T-helper 17 cell (primary cell): ENCODE results near the gene KRT7. TPM values are rescaled to one million over a fixed set of nuclear protein-coding genes. Genes with fewer than 3 reads are reported as not detected.

ENCODE experiments used
- ATAC-seq: fragments of 150-1000 bp; cut with Tn5 transposase; 2 replicates; pipeline ENCODE4 v1.10.0; 2021; ENCODE audit warnings: mild to moderate bottlenecking, moderate library complexity
- DNase-seq, 3 donors: peaks; one replicate each; pipeline versions ENCODE4 v3.0.0 to v3.0.0-alpha.2; 2020 to 2021
- H3K9me3 ChIP-seq: one replicate; pipeline ENCODE4 v1.7.0; 2013; ENCODE audit warnings: low read length, mild to moderate bottlenecking; ENCODE audit not compliant: control insufficient read depth, poor library complexity, severe bottlenecking
- H3K27ac Mint-ChIP-seq: one replicate; pipeline ENCODE4 v1.8.0; 2022; ENCODE audit warnings: mild to moderate bottlenecking, moderate library complexity, mixed read lengths
- H3K27me3 Mint-ChIP-seq: one replicate; pipeline ENCODE4 v1.8.0; 2022; ENCODE audit warnings: mixed read lengths
- H3K36me3 Mint-ChIP-seq: one replicate; pipeline ENCODE4 v1.8.0; 2022; ENCODE audit warnings: low read depth, mixed read lengths
- H3K4me1 Mint-ChIP-seq: one replicate; pipeline ENCODE4 v1.8.0; 2022; ENCODE audit warnings: mild to moderate bottlenecking, mixed read lengths
- H3K4me3 Mint-ChIP-seq: one replicate; pipeline ENCODE4 v1.8.0; 2022; ENCODE audit warnings: mild to moderate bottlenecking, moderate library complexity, mixed read lengths
- total RNA-seq, 4 donors: library from RNA in 2 of 4; stranded (reverse) in 2 of 4; gene quantifications; one replicate each; pipeline ENCODE4 v1.2.3 and lab custom pipeline; 2022 to 2026

Gene KRT7
- total RNA-seq, 2 donors from 2014 or later, result 0.70 TPM; not detected in 1

DNA sequence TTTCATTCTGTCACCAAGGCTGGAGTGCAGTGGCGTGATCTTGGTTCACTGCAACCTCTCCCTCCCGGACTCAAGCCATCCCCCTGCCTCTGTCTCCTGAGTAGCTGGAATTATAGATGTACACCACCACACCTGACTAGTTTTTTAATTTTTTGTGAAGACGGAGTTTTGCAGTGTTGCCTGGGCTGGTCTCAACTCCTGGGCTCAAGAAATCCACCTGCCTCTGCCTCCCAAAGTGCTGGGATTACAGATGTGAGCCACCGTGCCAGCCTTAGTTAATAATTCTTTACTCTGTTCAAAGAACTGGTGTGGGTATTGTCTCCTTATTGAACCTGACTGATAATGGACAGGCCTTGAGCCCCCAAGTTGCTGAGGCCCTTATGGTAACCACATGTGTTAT lies 10.4 kb upstream of the KRT7 start:
- no peak overlapping the region for H3K4me3 Mint-ChIP-seq
- ATAC-seq (no peak), DNase-seq (no peak)
- H3K27me3 Mint-ChIP-seq, result peaks cover 74% of the 10 kb centered on the region
- H3K27ac Mint-ChIP-seq, result no peak overlapping the region
- no peaks in the 10 kb centered on the region for H3K4me1 Mint-ChIP-seq
- H3K36me3 Mint-ChIP-seq, result no peaks in the 10 kb centered on the region
- no peaks in the 10 kb centered on the region for H3K9me3 ChIP-seq

GRCh38 chr12:52223406-52224039 lies 9.5 kb upstream of the KRT7 start:
- Mint-ChIP-seq H3K4me3 (no peak overlapping the region), H3K4me1 (no peaks in the 10 kb centered on the region), H3K27ac (no peak overlapping the region), H3K27me3 (peaks cover 80% of the 10 kb centered on the region), H3K36me3 (no peaks in the 10 kb centered on the region)
- H3K9me3 ChIP-seq, result no peaks in the 10 kb centered on the region
- no peak for ATAC-seq
- no peak for DNase-seq

- Mint-ChIP-seq H3K27me3 (peaks cover 80% of the 10 kb centered on the region), H3K4me1 (no peaks in the 10 kb centered on the region), H3K4me3 (no peak overlapping the region), H3K27ac (no peak overlapping the region), H3K36me3 (no peaks in the 10 kb centered on the region)
- H3K9me3 ChIP-seq, result no peaks in the 10 kb centered on the region
- ATAC-seq, result no peak
- no peak for DNase-seq
Observed at GRCh38 chr12:52224151-52224550, 8.9 kb upstream of the KRT7 start.

DNA sequence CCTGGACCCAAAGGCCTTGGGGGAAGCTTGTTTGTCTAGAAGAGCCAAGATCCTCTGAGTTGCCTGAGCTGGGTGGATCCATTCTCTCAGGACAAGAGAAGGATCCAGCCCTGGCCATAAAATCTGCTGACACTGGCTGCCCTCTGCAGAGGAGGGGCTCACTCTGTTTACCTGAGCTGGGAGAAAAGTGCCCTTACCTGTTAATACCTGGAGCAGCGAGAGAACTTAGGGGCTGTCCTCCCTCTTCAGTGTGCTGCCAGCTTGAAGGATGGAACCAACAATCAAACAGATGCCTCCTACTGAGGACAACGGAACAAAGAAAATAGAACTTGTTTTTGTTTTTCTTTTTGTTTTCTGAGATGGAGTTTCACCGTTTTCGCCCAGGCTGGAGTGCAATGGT lies 7.3 kb upstream of the KRT7 start:
- no peaks in the 10 kb centered on the region for H3K9me3 ChIP-seq
- ATAC-seq, result no peak
- Mint-ChIP-seq H3K4me1 (no peaks in the 10 kb centered on the region), H3K27ac (no peak overlapping the region), H3K36me3 (peaks cover 2% of the 10 kb centered on the region), H3K27me3 (peaks cover 77% of the 10 kb centered on the region), H3K4me3 (no peak overlapping the region)
- no peak for DNase-seq

GRCh38 chr12:52226446-52226845 lies 6.6 kb upstream of the KRT7 start:
- no peak for DNase-seq
- peaks cover 6% of the 10 kb centered on the region for H3K36me3 Mint-ChIP-seq
- H3K4me1 Mint-ChIP-seq, result no peaks in the 10 kb centered on the region
- H3K27ac Mint-ChIP-seq, result no peak overlapping the region
- no peak overlapping the region for H3K4me3 Mint-ChIP-seq
- ATAC-seq, result no peak
- peaks cover 77% of the 10 kb centered on the region for H3K27me3 Mint-ChIP-seq
- H3K9me3 ChIP-seq, result no peaks in the 10 kb centered on the region

- peaks cover 3% of the 10 kb centered on the region for H3K4me1 Mint-ChIP-seq
- ATAC-seq (no peak), DNase-seq (no peak)
- peaks cover 80% of the 10 kb centered on the region for H3K27me3 Mint-ChIP-seq
- H3K27ac Mint-ChIP-seq, result no peak overlapping the region
- H3K4me3 Mint-ChIP-seq, result no peak overlapping the region
- H3K9me3 ChIP-seq, result no peaks in the 10 kb centered on the region
- peaks cover 8% of the 10 kb centered on the region for H3K36me3 Mint-ChIP-seq
Observed at GRCh38 chr12:52227606-52228166, 5.4 kb upstream of the KRT7 start.

DNA sequence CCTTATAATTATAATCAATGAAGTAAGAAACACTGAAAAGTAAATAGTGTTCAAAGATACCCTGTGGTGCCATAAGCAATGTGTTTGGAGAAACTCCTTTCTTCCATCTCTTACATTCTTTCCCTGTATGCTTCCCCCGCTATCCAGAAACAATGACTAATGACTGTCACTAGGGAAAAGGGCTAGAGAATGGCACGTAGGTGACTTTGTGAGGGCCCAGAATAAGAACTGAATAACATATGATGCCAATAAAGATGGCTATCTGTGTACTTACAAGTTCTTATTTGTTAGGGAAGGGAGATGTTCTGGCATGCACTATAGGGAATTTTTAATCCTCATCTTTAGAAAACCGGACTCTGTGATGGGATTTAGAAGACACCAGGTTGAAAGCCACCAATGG lies 4.7 kb upstream of the KRT7 start:
- DNase-seq, result no peak
- peaks cover 8% of the 10 kb centered on the region for H3K36me3 Mint-ChIP-seq
- H3K27me3 Mint-ChIP-seq, result peaks cover 80% of the 10 kb centered on the region
- no peak overlapping the region for H3K4me3 Mint-ChIP-seq
- peaks cover 3% of the 10 kb centered on the region for H3K4me1 Mint-ChIP-seq
- H3K9me3 ChIP-seq, result no peaks in the 10 kb centered on the region
- no peak for ATAC-seq
- H3K27ac Mint-ChIP-seq, result no peak overlapping the region

DNA sequence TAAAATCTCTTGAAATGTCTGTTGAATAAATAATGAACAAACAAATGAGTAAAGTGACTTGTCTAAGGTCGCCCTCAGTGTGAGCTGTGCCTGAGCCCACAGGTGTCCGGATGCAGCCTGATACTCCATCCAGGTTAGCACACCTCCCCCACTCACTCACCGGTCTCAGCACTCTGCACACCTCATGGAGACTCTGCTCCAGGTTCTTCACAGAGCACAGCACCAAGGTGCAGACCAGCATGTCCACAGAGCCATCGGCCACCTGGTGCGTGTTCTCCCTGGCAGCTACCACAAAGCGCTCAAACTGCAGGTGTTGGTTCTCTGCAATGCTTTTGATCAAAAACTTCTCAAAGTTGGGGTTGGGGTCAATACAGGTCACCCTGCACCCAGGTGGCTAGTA lies 4.1 kb upstream of the KRT7 start:
- peaks cover 80% of the 10 kb centered on the region for H3K27me3 Mint-ChIP-seq
- H3K36me3 Mint-ChIP-seq, result peaks cover 8% of the 10 kb centered on the region
- H3K9me3 ChIP-seq, result no peaks in the 10 kb centered on the region
- H3K4me1 Mint-ChIP-seq, result peaks cover 5% of the 10 kb centered on the region
- ATAC-seq, result no peak
- no peak for DNase-seq
- no peak overlapping the region for H3K4me3 Mint-ChIP-seq
- no peak overlapping the region for H3K27ac Mint-ChIP-seq

- no peak for DNase-seq
- peaks cover 79% of the 10 kb centered on the region for H3K27me3 Mint-ChIP-seq
- H3K36me3 Mint-ChIP-seq, result peaks cover 11% of the 10 kb centered on the region
- H3K4me3 Mint-ChIP-seq, result no peak overlapping the region
- peaks cover 5% of the 10 kb centered on the region for H3K4me1 Mint-ChIP-seq
- no peak overlapping the region for H3K27ac Mint-ChIP-seq
- no peaks in the 10 kb centered on the region for H3K9me3 ChIP-seq
- no peak for ATAC-seq
Observed at GRCh38 chr12:52229836-52230343, 3.2 kb upstream of the KRT7 start.

DNA sequence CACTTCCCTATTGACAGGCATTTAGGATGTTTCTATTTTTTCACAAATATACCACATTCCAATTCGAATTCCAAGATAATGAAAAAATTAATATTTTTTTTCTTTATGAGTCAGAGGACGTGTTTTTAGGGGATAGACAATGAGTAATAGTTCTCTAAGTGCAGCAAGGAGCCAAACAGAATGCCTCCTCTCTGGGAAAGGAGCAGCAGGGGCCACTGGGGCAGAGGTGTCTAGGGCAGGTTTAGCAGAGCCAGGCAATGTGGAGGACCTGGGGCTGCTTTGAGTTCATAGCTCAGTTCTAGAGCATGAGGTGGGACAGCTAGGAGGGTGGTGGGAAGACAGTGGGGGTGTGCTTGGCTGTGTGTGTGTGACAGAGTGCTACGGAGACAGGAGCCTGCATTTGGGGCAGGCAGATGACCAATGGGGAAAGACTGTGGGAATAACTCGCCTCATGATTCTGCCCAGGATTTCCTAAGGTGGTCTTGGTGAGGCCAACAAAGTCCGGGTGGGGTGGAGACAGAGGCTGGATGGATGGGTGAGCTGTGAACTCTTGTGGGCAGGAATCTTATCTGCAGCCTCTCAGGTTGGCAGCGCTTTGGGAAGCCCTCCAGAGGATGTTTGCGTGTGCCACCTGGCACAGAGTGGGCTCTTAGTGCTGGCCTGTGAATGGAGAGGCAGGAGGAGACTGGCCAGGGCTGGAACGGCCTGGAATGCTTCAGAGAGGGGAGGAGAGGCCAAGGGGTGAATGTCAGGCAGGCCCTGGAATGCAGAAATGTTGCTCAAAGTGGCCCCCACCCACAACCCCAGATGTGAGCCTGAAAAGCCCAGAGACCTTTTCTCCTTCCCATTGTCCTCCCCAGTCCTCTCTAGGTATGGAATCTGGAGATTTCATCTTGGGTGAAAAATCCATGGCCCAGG lies 2.4 kb upstream of the KRT7 start:
- H3K9me3 ChIP-seq, result no peaks in the 10 kb centered on the region
- ATAC-seq (no peak), DNase-seq (no peak)
- peaks cover 5% of the 10 kb centered on the region for H3K4me1 Mint-ChIP-seq
- H3K36me3 Mint-ChIP-seq, result peaks cover 14% of the 10 kb centered on the region
- H3K27me3 Mint-ChIP-seq, result peaks cover 82% of the 10 kb centered on the region
- H3K27ac Mint-ChIP-seq, result no peak overlapping the region
- no peak overlapping the region for H3K4me3 Mint-ChIP-seq

GRCh38 chr12:52231305-52232202 lies 1.5 kb upstream of the KRT7 start:
- H3K9me3 ChIP-seq, result no peaks in the 10 kb centered on the region
- Mint-ChIP-seq H3K27me3 (peaks cover 77% of the 10 kb centered on the region), H3K36me3 (peaks cover 15% of the 10 kb centered on the region), H3K27ac (no peak overlapping the region), H3K4me1 (peaks cover 5% of the 10 kb centered on the region), H3K4me3 (no peak overlapping the region)
- ATAC-seq, result no peak
- no peak for DNase-seq

- Mint-ChIP-seq H3K27ac (no peak overlapping the region), H3K27me3 (peaks cover 75% of the 10 kb centered on the region), H3K4me3 (peak overlapping the region; percentile 7), H3K4me1 (peaks cover 5% of the 10 kb centered on the region), H3K36me3 (peaks cover 15% of the 10 kb centered on the region)
- no peaks in the 10 kb centered on the region for H3K9me3 ChIP-seq
- DNase-seq (no peak), ATAC-seq (no peak)
Observed at GRCh38 chr12:52232203-52232673, 805 bp upstream of the KRT7 start.
